Fibroblast of lung (primary cell): ENCODE data around the gene SERPINB5.

Experiments
- EZH2 ChIP-seq: IDR thresholded peaks from 2 replicates; pipeline ENCODE4 v1.5.1; 2012; ENCODE audit warnings: low read length, control low read depth, mild to moderate bottlenecking; ENCODE audit errors: missing control alignments
- TF ChIP-seq, protein P1 (sequence below), 2 donors: IDR thresholded peaks in 1 of 2; conservative IDR thresholded peaks in 1 of 2; 1 replicate in 1 of 2; 2 replicates in 1 of 2; pipeline ENCODE4 v1.5.1; 2011 to 2012; ENCODE audit warnings: low read length in 2 of 2, control low read depth in 1 of 2, inconsistent platforms in 1 of 2, low read depth in 1 of 2, mild to moderate bottlenecking in 1 of 2

DNA sequence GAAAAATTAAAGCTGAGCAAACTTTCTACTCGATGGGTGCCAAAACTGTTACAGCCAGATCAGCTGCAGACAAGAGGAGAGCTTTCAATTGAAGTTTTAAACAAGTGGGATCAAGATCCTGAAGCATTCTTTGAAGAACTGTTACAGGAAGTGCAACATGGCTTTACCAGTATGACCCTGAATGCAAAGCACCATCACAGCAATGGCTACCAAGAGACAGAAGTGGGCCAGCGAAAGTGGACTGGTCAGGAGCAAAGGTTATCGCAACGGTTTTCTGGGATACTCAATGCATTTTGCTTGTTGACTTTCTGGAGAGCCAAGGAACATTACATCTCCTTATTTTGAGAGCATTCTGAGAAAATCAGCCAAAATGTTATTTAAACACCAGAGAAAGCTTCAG, 9.1 kb upstream of the SERPINB5 start:
- TF ChIP-seq EZH2: no peak
- TF ChIP-seq, protein P1, sequence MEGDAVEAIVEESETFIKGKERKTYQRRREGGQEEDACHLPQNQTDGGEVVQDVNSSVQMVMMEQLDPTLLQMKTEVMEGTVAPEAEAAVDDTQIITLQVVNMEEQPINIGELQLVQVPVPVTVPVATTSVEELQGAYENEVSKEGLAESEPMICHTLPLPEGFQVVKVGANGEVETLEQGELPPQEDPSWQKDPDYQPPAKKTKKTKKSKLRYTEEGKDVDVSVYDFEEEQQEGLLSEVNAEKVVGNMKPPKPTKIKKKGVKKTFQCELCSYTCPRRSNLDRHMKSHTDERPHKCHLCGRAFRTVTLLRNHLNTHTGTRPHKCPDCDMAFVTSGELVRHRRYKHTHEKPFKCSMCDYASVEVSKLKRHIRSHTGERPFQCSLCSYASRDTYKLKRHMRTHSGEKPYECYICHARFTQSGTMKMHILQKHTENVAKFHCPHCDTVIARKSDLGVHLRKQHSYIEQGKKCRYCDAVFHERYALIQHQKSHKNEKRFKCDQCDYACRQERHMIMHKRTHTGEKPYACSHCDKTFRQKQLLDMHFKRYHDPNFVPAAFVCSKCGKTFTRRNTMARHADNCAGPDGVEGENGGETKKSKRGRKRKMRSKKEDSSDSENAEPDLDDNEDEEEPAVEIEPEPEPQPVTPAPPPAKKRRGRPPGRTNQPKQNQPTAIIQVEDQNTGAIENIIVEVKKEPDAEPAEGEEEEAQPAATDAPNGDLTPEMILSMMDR (conservative IDR thresholded peaks at IDR 0.05 in 1 of 2, IDR thresholded peaks at IDR 0.05 in 1 of 2; ENCODE audit: low read depth in 1 of 2, low read length in 2 of 2): no peak
